ENCODE measurements around the gene ARHGEF3. TPM values are rescaled to one million over a fixed set of nuclear protein-coding genes. Genes with fewer than 3 reads are reported as not detected.

Gene ARHGEF3
- total RNA-seq, 4 donors from 2014 or later = 13.0 to 21.9 (median 13.8) TPM

GRCh38 chr3:56839784-56840715 is 38.3 kb upstream of the ARHGEF3 start:
- no peaks in the 10 kb centered on the region for H3K4me1 ChIP-seq
- no peak overlapping the region for H3K4me3 ChIP-seq
- no peaks in the 10 kb centered on the region for H3K36me3 ChIP-seq
- peaks cover 0 to 3% (median 0%) of the 10 kb centered on the region in 4 donors for H3K9me3 ChIP-seq
- DNase-seq (ENCODE audit: low spot score in 2 of 2) = no peak
- WGBS, 2 donors = 63 to 68% methylated on average over 9 of the region's 9 CpGs
- TF ChIP-seq POLR2A (IDR thresholded peaks at IDR 0.05) (no peak), EP300 (IDR thresholded peaks at IDR 0.05) (no peak)
- TF ChIP-seq, protein P1, sequence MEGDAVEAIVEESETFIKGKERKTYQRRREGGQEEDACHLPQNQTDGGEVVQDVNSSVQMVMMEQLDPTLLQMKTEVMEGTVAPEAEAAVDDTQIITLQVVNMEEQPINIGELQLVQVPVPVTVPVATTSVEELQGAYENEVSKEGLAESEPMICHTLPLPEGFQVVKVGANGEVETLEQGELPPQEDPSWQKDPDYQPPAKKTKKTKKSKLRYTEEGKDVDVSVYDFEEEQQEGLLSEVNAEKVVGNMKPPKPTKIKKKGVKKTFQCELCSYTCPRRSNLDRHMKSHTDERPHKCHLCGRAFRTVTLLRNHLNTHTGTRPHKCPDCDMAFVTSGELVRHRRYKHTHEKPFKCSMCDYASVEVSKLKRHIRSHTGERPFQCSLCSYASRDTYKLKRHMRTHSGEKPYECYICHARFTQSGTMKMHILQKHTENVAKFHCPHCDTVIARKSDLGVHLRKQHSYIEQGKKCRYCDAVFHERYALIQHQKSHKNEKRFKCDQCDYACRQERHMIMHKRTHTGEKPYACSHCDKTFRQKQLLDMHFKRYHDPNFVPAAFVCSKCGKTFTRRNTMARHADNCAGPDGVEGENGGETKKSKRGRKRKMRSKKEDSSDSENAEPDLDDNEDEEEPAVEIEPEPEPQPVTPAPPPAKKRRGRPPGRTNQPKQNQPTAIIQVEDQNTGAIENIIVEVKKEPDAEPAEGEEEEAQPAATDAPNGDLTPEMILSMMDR (IDR thresholded peaks at IDR 0.05) = no peak
- H3K27ac ChIP-seq = no peak overlapping the region
- H3K27me3 ChIP-seq = no peaks in the 10 kb centered on the region

- WGBS, 2 donors = 65 to 71% methylated on average over 4 of the region's 4 CpGs
Measured at GRCh38 chr3:56838448-56838847, 36.7 kb upstream of the ARHGEF3 start.

DNA sequence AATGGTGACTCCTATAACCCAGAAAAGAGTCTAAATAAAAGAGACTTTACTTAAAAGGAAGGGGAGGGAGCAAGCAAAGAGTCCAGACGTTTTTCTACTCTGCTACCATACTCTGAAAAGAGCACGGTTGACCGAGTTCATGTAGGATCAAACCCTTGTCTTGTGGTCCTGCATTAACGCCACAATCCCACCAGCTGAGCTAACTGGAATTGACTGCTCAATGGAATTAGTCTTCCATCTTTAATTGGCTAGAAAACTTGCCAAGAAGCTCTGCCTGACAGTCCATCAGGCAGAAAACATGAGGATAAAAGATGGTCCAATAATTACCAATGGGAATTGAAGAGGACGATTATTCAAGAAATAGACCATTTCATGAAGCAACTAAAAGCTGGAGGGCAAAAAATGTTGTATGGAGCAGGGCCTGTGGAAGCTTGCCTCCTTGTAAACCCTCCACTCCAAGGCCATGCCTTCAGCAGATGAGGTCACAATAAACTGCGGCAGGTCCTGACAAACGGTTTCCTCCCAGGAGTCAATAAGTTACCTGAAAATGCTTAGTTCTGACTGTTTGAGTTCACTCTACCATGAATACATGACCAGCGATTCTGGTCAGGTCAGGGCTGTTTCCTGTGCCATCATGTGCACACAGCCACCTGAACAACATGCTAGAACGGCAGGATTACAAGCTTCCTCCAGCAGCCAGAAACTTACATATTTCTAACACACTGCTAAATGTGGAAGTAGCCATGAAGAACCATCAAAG is 35.6 kb upstream of the ARHGEF3 start:
- 54 to 59% methylated on average over 9 of the region's 9 CpGs for WGBS, 2 donors
- H3K4me1 ChIP-seq = no peaks in the 10 kb centered on the region
- no peak overlapping the region for H3K4me3 ChIP-seq

More at GRCh38 chr3:56838448-56838847, 36.7 kb upstream of the ARHGEF3 start:
- Histone ChIP-seq H3K4me1 (no peaks in the 10 kb centered on the region), H3K4me3 (no peak overlapping the region), H3K27ac (no peak overlapping the region), H3K36me3 (no peaks in the 10 kb centered on the region), H3K27me3 (no peaks in the 10 kb centered on the region), H3K9me3 (no peaks in the 10 kb centered on the region)
- TF ChIP-seq POLR2A (IDR thresholded peaks at IDR 0.05) (no peak), EP300 (IDR thresholded peaks at IDR 0.05) (no peak)
- TF ChIP-seq, protein P1 (IDR thresholded peaks at IDR 0.05) = no peak
- no peak for DNase-seq (ENCODE audit: low spot score in 2 of 2)

GRCh38 chr3:56836276-56837163 is 34.8 kb upstream of the ARHGEF3 start:
- Histone ChIP-seq H3K36me3 (no peaks in the 10 kb centered on the region), H3K9me3 (no peaks in the 10 kb centered on the region), H3K27me3 (no peaks in the 10 kb centered on the region), H3K4me1 (no peaks in the 10 kb centered on the region), H3K4me3 (no peak overlapping the region), H3K27ac (no peak overlapping the region)
- DNase-seq (ENCODE audit: low spot score in 2 of 2) = no peak
- 71 to 72% methylated on average over 9 of the region's 9 CpGs for WGBS, 2 donors
- TF ChIP-seq, protein P1 (IDR thresholded peaks at IDR 0.05) = no peak
- TF ChIP-seq POLR2A (IDR thresholded peaks at IDR 0.05) (no peak), EP300 (IDR thresholded peaks at IDR 0.05) (no peak)

More for the DNA sequence above, 35.6 kb upstream of the ARHGEF3 start:
- H3K27me3 ChIP-seq = no peaks in the 10 kb centered on the region
- TF ChIP-seq POLR2A (IDR thresholded peaks at IDR 0.05) (no peak), EP300 (IDR thresholded peaks at IDR 0.05) (no peak)
- TF ChIP-seq, protein P1 (IDR thresholded peaks at IDR 0.05) = no peak
- no peak overlapping the region for H3K27ac ChIP-seq
- no peaks in the 10 kb centered on the region for H3K36me3 ChIP-seq
- H3K9me3 ChIP-seq = no peaks in the 10 kb centered on the region
- no peak for DNase-seq (ENCODE audit: low spot score in 2 of 2)
